ENCODE data around the gene R3HDM4.

Gene R3HDM4

GRCh38 chr19:933553-933882, 20.5 kb upstream of the R3HDM4 start:
- CTCF ChIA-PET: no interaction called here
- no peak for DNase-seq (ENCODE audit: extremely low spot score)
- TF ChIP-seq FOXM1 (IDR thresholded peaks at IDR 0.05; ENCODE audit: borderline replicate concordance): no peak
- no peak for TF ChIP-seq FOXA1 (IDR thresholded peaks at IDR 0.05)
- POLR2A ChIA-PET: no interaction called here

- ChIA-PET CTCF (interaction anchor here (0.7 kb wide), 1 partner anchor 28 kb away, joined by 3 read pairs; no protein-coding TSS in a partner anchor), POLR2A (no interaction called here)
- no peak for DNase-seq (ENCODE audit: extremely low spot score)
- TF ChIP-seq BHLHE40 (IDR thresholded peaks at IDR 0.05; ENCODE audit: borderline replicate concordance) (no peak), ELF4 (IDR thresholded peaks at IDR 0.05) (no peak), SUZ12 (IDR thresholded peaks at IDR 0.05) (no peak), SP1 (IDR thresholded peaks at IDR 0.05) (no peak), TARDBP (IDR thresholded peaks at IDR 0.05) (no peak), HDGF (IDR thresholded peaks at IDR 0.05; ENCODE audit: borderline replicate concordance) (no peak), FOXM1 (IDR thresholded peaks at IDR 0.05; ENCODE audit: borderline replicate concordance) (no peak), PKNOX1 (IDR thresholded peaks at IDR 0.05) (no peak), FOXA1 (IDR thresholded peaks at IDR 0.05) (no peak), FOXK2 (IDR thresholded peaks at IDR 0.05) (no peak)
These were observed 19.9 kb upstream of the R3HDM4 start for GRCh38 chr19:932648-933552.

GRCh38 chr19:931860-932647, 19.0 kb upstream of the R3HDM4 start:
- POLR2A ChIA-PET: no interaction called here
- DNase-seq (ENCODE audit: extremely low spot score): no peak
- CTCF ChIA-PET: interaction anchor here (0.7 kb wide), 1 partner anchor 29 kb away, joined by 3 read pairs; no protein-coding TSS in a partner anchor
- no peak for TF ChIP-seq BHLHE40 (IDR thresholded peaks at IDR 0.05; ENCODE audit: borderline replicate concordance)
- no peak for TF ChIP-seq FOXM1 (IDR thresholded peaks at IDR 0.05; ENCODE audit: borderline replicate concordance)
- TF ChIP-seq ZNF384 (IDR thresholded peaks at IDR 0.05): no peak
- TF ChIP-seq LEF1 (IDR thresholded peaks at IDR 0.05; ENCODE audit: borderline replicate concordance): no peak
- no peak for TF ChIP-seq SP1 (IDR thresholded peaks at IDR 0.05)
- no peak for TF ChIP-seq PKNOX1 (IDR thresholded peaks at IDR 0.05)
- no peak for TF ChIP-seq NFRKB (IDR thresholded peaks at IDR 0.05)
- no peak for TF ChIP-seq FOXA1 (IDR thresholded peaks at IDR 0.05)
- no peak for TF ChIP-seq ELF4 (IDR thresholded peaks at IDR 0.05)
- TF ChIP-seq FOXK2 (IDR thresholded peaks at IDR 0.05): no peak
- TF ChIP-seq SUZ12 (IDR thresholded peaks at IDR 0.05): no peak
- no peak for TF ChIP-seq HDGF (IDR thresholded peaks at IDR 0.05; ENCODE audit: borderline replicate concordance)

GRCh38 chr19:929891-930258, 16.9 kb upstream of the R3HDM4 start:
- CTCF ChIA-PET: no interaction called here
- POLR2A ChIA-PET: no interaction called here
- no peak for TF ChIP-seq FOXA1 (IDR thresholded peaks at IDR 0.05)
- TF ChIP-seq FOXK2 (IDR thresholded peaks at IDR 0.05): no peak
- TF ChIP-seq PKNOX1 (IDR thresholded peaks at IDR 0.05): no peak
- TF ChIP-seq TARDBP (IDR thresholded peaks at IDR 0.05): no peak
- no peak for TF ChIP-seq FOXM1 (IDR thresholded peaks at IDR 0.05; ENCODE audit: borderline replicate concordance)
- TF ChIP-seq CTBP1 (IDR thresholded peaks at IDR 0.05; ENCODE audit: borderline replicate concordance): no peak
- TF ChIP-seq SP1 (IDR thresholded peaks at IDR 0.05): no peak
- no peak for TF ChIP-seq HDGF (IDR thresholded peaks at IDR 0.05; ENCODE audit: borderline replicate concordance)
- no peak for DNase-seq (ENCODE audit: extremely low spot score)

- ChIA-PET POLR2A (no interaction called here), CTCF (interaction anchor here (1.2 kb wide), 1 partner anchor 42 kb away, joined by 3 read pairs; no protein-coding TSS in a partner anchor)
- no peak for TF ChIP-seq FOXM1 (IDR thresholded peaks at IDR 0.05; ENCODE audit: borderline replicate concordance)
- no peak for TF ChIP-seq ARNT (IDR thresholded peaks at IDR 0.05)
- TF ChIP-seq LEF1 (IDR thresholded peaks at IDR 0.05; ENCODE audit: borderline replicate concordance): no peak
- TF ChIP-seq BHLHE40 (IDR thresholded peaks at IDR 0.05; ENCODE audit: borderline replicate concordance): no peak
- no peak for TF ChIP-seq CTBP1 (IDR thresholded peaks at IDR 0.05; ENCODE audit: borderline replicate concordance)
- TF ChIP-seq FOXK2 (IDR thresholded peaks at IDR 0.05): no peak
- DNase-seq (ENCODE audit: extremely low spot score): no peak
These were observed 16.3 kb upstream of the R3HDM4 start for GRCh38 chr19:929203-929890.

Measured in HEK293T (cell line).